Thyroid gland (tissue), 4 donors: ENCODE data around the gene DOCK6.

Source experiments
- CTCF ChIP-seq, 6 experiments: fragments of 200-600 bp in 3 of 6; fragments of 450-650 bp in 3 of 6; sonication (generic) in 3 of 6; IDR thresholded peaks; one replicate each; pipeline ENCODE4 v1.5.1; 2016 to 2019; ENCODE audit warnings: antibody characterized with exemption in 6 of 6, mild to moderate bottlenecking in 2 of 6, inconsistent platforms in 1 of 6, moderate library complexity in 1 of 6
- POLR2A ChIP-seq, 2 donors: fragments of 450-650 bp; IDR thresholded peaks; one replicate each; pipeline ENCODE4 v1.6.1; 2017; ENCODE audit warnings: antibody characterized with exemption in 2 of 2, mild to moderate bottlenecking in 2 of 2, moderate library complexity in 1 of 2

- no peak for TF ChIP-seq POLR2A (IDR thresholded peaks at IDR 0.05)
- no peak for TF ChIP-seq CTCF (IDR thresholded peaks at IDR 0.05)
These were observed 5.2 kb upstream of the DOCK6 start for GRCh38 chr19:11267316-11268085.
